Liver (tissue), 9 donors: ENCODE results near the gene SENP1. TPM values are rescaled to one million over a fixed set of nuclear protein-coding genes. Genes with fewer than 3 reads are reported as not detected.

Experiments
- DNase-seq: peaks from one replicate; pipeline ENCODE4 v3.0.0-alpha.2; 2017; ENCODE audit warnings: low spot score
- H3K27ac ChIP-seq, 2 donors: one replicate each; pipeline ENCODE4 v1.7.0; 2013; ENCODE audit warnings: inconsistent platforms in 2 of 2, low read length in 2 of 2, control low read depth in 1 of 2, low read depth in 1 of 2, mild to moderate bottlenecking in 1 of 2
- H3K27me3 ChIP-seq, 4 donors: one replicate each; pipeline versions ENCODE4 v1.6.1 to v1.7.0; 2013; ENCODE audit warnings: low read length in 3 of 4, inconsistent platforms in 1 of 4, mild to moderate bottlenecking in 1 of 4, moderate library complexity in 1 of 4; ENCODE audit not compliant: control insufficient read depth in 4 of 4, insufficient read depth in 4 of 4
- H3K36me3 ChIP-seq, 4 donors: one replicate each; pipeline versions ENCODE4 v1.6.1 to v1.7.0; 2013; ENCODE audit warnings: low read length in 3 of 4, mild to moderate bottlenecking in 3 of 4, low read depth in 1 of 4, moderate library complexity in 1 of 4; ENCODE audit not compliant: control insufficient read depth in 4 of 4, insufficient read depth in 3 of 4
- H3K4me1 ChIP-seq, 4 donors: one replicate each; pipeline versions ENCODE4 v1.6.1 to v1.7.0; 2013; ENCODE audit warnings: low read length in 3 of 4, mild to moderate bottlenecking in 3 of 4, moderate library complexity in 1 of 4; ENCODE audit not compliant: control insufficient read depth in 4 of 4, insufficient read depth in 4 of 4
- H3K4me3 ChIP-seq, 3 donors: one replicate each; pipeline versions ENCODE4 v1.6.1 to v1.7.0; 2013; ENCODE audit warnings: low read length in 3 of 3, control low read depth in 1 of 3, low read depth in 1 of 3, mild to moderate bottlenecking in 1 of 3
- H3K9ac ChIP-seq, 2 donors: one replicate each; pipeline ENCODE4 v1.7.0; 2013; ENCODE audit warnings: low read length in 2 of 2, mild to moderate bottlenecking in 2 of 2, moderate library complexity in 2 of 2, control low read depth in 1 of 2, low read depth in 1 of 2
- H3K9me3 ChIP-seq, 4 donors: one replicate each; pipeline versions ENCODE4 v1.6.1 to v1.7.0; 2013; ENCODE audit warnings: low read length in 3 of 4; ENCODE audit not compliant: control insufficient read depth in 4 of 4
- EGR1 ChIP-seq, 2 donors: IDR thresholded peaks; 2 replicates each; pipeline ENCODE4 v1.6.1; 2016 to 2018; ENCODE audit warnings: antibody characterized with exemption in 2 of 2, low read depth in 2 of 2
- FOXA1 ChIP-seq: IDR thresholded peaks from 2 replicates; pipeline ENCODE4 v1.6.1; 2016; ENCODE audit warnings: antibody characterized with exemption
- FOXA2 ChIP-seq: IDR thresholded peaks from 2 replicates; pipeline ENCODE4 v1.6.1; 2016; ENCODE audit warnings: antibody characterized with exemption
- GABPA ChIP-seq, 2 donors: IDR thresholded peaks in 1 of 2; conservative IDR thresholded peaks in 1 of 2; 2 replicates each; pipeline ENCODE4 v1.6.1; 2016; ENCODE audit warnings: antibody characterized with exemption in 2 of 2, mild to moderate bottlenecking in 1 of 2, moderate library complexity in 1 of 2
- HNF4A ChIP-seq, 2 donors: conservative IDR thresholded peaks; 2 replicates each; pipeline ENCODE4 v1.6.1; 2016; ENCODE audit warnings: antibody characterized with exemption in 2 of 2, mild to moderate bottlenecking in 2 of 2
- HNF4G ChIP-seq: IDR thresholded peaks from 2 replicates; pipeline ENCODE4 v1.6.1; 2016; ENCODE audit warnings: antibody characterized with exemption
- JUND ChIP-seq, 2 donors: IDR thresholded peaks; 2 replicates each; pipeline ENCODE4 v1.6.1; 2016; ENCODE audit warnings: antibody characterized with exemption in 2 of 2
- NR2F2 ChIP-seq: IDR thresholded peaks from 2 replicates; pipeline ENCODE4 v1.6.1; 2016; ENCODE audit warnings: antibody characterized with exemption
- RAD21 ChIP-seq, 2 donors: IDR thresholded peaks; 2 replicates each; pipeline ENCODE4 v1.6.1; 2016; ENCODE audit warnings: antibody characterized with exemption in 2 of 2, mild to moderate bottlenecking in 2 of 2
- RXRA ChIP-seq, 2 donors: IDR thresholded peaks; 2 replicates each; pipeline ENCODE4 v1.6.1; 2017 to 2018; ENCODE audit warnings: antibody characterized with exemption in 2 of 2, mild to moderate bottlenecking in 1 of 2
- SP1 ChIP-seq: IDR thresholded peaks from 2 replicates; pipeline ENCODE4 v1.6.1; 2018; ENCODE audit warnings: antibody characterized with exemption, mild to moderate bottlenecking
- TAF1 ChIP-seq: conservative IDR thresholded peaks from 2 replicates; pipeline ENCODE4 v1.6.1; 2016; ENCODE audit warnings: antibody characterized with exemption, mild to moderate bottlenecking
- YY1 ChIP-seq: IDR thresholded peaks from 2 replicates; pipeline ENCODE4 v1.6.1; 2016; ENCODE audit warnings: antibody characterized with exemption, mild to moderate bottlenecking
- WGBS: extraction: QIAGEN DNeasy Blood & Tissue Kit; methylation state at CpG from one replicate; pipeline ENCODE4 v1.1.7; 2013; 5-methylcytosine and 5-hydroxymethylcytosine counted together
- polyA plus RNA-seq, 2 donors: library from polyadenylated mRNA; stranded (reverse) in 1 of 2; unstranded in 1 of 2; fragments of 200-250 nt in 1 of 2; fragments of >200 nt in 1 of 2; fragmentation: Nextera tagmentation in 1 of 2; extraction: Ambion mirVana in 1 of 2; gene quantifications; one replicate each; pipeline versions ENCODE4 v1.2.1 to v1.2.3, GENCODE V29; 2013 to 2015
- total RNA-seq, 2 donors: library from RNA; depleted of rRNA; stranded (reverse); fragments of >200 nt; gene quantifications; one replicate each; pipeline ENCODE4 v1.2.3, GENCODE V29; 2014
- TF ChIP-seq, protein P1 (sequence below): IDR thresholded peaks from 2 replicates; pipeline ENCODE4 v1.6.1; 2016; ENCODE audit warnings: antibody characterized with exemption
- TF ChIP-seq, protein P2 (sequence below): IDR thresholded peaks from 2 replicates; pipeline ENCODE4 v1.6.1; 2016; ENCODE audit warnings: antibody characterized with exemption
- TF ChIP-seq, protein P3 (sequence below): fragments of 150-350 bp; IDR thresholded peaks from 2 replicates; pipeline ENCODE4 v1.5.1; 2017; ENCODE audit warnings: improper control_type of control experiment, low read depth, low read length; ENCODE audit not compliant: missing input control
- TF ChIP-seq, protein P4 (sequence below): IDR thresholded peaks from 2 replicates; pipeline ENCODE4 v1.6.1; 2016; ENCODE audit warnings: antibody characterized with exemption
- TF ChIP-seq, protein P5 (sequence below): IDR thresholded peaks from 2 replicates; pipeline ENCODE4 v1.6.1; 2016; ENCODE audit warnings: antibody characterized with exemption, mild to moderate bottlenecking
- donor health status: healthy.
- donor health status: healthy.
- donor health status: healthy.
- donor health status: healthy.
- donor health status: healthy.

Gene SENP1
- total RNA-seq, result 10 to 100 TPM in 1 of 2 donors, 1 to 10 TPM in 1; 6.4 to 11.7 TPM
- polyA plus RNA-seq, result 1 to 10 TPM; 1.4 to 2.1 TPM

DNA sequence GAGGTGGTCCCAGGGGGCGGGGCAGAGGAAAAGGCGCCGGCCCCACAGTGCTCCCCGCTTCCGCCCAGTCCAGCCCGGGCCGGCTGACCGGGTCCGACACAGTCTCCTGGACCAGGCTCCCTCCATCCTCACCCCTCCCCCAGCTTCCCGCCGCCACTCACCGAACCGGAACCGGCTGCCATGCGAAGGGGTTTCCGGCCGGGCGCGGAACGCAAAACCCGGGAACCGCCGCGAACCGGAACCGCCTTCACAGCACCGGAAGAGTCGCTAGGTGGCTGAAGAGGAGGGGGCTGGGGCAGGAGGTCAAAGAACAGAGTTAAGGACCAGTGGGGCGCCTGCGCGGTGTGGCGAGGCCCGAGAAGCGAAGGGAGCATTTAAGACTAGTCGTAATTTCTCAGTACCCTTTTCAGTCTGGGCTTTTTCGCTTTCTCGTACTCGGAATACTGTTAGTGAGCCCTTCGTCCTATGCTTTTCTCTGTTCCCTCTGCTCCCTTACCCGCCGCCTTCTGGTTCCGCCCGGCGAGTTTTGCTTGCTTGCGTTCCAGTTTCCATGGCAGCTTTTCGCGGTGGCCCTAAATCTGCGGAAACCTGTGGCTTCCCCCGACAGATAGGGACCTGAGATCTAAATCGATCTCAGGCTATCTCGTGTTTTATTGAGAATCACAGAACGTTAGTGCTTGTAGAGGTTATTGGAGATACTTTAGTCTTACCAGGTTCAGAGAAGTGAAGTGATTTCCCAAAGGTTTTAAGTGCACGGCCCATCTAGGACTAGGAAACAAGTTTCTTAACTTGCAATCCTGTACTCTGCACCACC, at the start of gene SENP1:
Gene SENP1, minus strand, starts transcription at position 213 of the 814 bp plus-strand sequence. CDS start 4,607 bp downstream, outside the sequence.
- Histone ChIP-seq H3K4me3 (peak within 1 kb of the TSS; percentile 90 to 99 (median 98)), H3K27me3 (no peaks in the 10 kb centered on the region), H3K4me1 (peaks cover 0 to 19% (median 17%) of the 10 kb centered on the region in 4 donors), H3K9me3 (no peaks in the 10 kb centered on the region), H3K36me3 (peaks cover 0 to 3% (median 0%) of the 10 kb centered on the region in 4 donors), H3K9ac (peak within 1 kb of the TSS; percentile 76 to 97), H3K27ac (peak within 1 kb of the TSS; percentile 85 to 95)
- peak; percentile 88 for DNase-seq
- TF ChIP-seq, protein P1, sequence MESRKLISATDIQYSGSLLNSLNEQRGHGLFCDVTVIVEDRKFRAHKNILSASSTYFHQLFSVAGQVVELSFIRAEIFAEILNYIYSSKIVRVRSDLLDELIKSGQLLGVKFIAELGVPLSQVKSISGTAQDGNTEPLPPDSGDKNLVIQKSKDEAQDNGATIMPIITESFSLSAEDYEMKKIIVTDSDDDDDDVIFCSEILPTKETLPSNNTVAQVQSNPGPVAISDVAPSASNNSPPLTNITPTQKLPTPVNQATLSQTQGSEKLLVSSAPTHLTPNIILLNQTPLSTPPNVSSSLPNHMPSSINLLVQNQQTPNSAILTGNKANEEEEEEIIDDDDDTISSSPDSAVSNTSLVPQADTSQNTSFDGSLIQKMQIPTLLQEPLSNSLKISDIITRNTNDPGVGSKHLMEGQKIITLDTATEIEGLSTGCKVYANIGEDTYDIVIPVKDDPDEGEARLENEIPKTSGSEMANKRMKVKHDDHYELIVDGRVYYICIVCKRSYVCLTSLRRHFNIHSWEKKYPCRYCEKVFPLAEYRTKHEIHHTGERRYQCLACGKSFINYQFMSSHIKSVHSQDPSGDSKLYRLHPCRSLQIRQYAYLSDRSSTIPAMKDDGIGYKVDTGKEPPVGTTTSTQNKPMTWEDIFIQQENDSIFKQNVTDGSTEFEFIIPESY, result peak; percentile 50
- TF ChIP-seq JUND (IDR thresholded peaks at IDR 0.05) (peak in 1 of 2 donors; percentile 14), SP1 (peak; percentile 31), EGR1 (IDR thresholded peaks at IDR 0.05; ENCODE audit: low read depth in 2 of 2) (no peak), FOXA2 (no peak), HNF4A (conservative IDR thresholded peaks at IDR 0.05) (peak; percentile 47 to 65), NR2F2 (peak; percentile 72), HNF4G (no peak), RXRA (IDR thresholded peaks at IDR 0.05) (peak; percentile 35 to 49), FOXA1 (no peak), YY1 (peak; percentile 73), GABPA (IDR thresholded peaks at IDR 0.05 in 1 of 2, conservative IDR thresholded peaks at IDR 0.05 in 1 of 2) (peak; percentile 94 to 98), RAD21 (IDR thresholded peaks at IDR 0.05) (peak in 1 of 2 donors; percentile 10), TAF1 (no peak)
- TF ChIP-seq, protein P2, sequence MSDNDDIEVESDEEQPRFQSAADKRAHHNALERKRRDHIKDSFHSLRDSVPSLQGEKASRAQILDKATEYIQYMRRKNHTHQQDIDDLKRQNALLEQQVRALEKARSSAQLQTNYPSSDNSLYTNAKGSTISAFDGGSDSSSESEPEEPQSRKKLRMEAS, result no peak
- TF ChIP-seq, protein P3, sequence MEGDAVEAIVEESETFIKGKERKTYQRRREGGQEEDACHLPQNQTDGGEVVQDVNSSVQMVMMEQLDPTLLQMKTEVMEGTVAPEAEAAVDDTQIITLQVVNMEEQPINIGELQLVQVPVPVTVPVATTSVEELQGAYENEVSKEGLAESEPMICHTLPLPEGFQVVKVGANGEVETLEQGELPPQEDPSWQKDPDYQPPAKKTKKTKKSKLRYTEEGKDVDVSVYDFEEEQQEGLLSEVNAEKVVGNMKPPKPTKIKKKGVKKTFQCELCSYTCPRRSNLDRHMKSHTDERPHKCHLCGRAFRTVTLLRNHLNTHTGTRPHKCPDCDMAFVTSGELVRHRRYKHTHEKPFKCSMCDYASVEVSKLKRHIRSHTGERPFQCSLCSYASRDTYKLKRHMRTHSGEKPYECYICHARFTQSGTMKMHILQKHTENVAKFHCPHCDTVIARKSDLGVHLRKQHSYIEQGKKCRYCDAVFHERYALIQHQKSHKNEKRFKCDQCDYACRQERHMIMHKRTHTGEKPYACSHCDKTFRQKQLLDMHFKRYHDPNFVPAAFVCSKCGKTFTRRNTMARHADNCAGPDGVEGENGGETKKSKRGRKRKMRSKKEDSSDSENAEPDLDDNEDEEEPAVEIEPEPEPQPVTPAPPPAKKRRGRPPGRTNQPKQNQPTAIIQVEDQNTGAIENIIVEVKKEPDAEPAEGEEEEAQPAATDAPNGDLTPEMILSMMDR, result no peak
- TF ChIP-seq, protein P4, sequence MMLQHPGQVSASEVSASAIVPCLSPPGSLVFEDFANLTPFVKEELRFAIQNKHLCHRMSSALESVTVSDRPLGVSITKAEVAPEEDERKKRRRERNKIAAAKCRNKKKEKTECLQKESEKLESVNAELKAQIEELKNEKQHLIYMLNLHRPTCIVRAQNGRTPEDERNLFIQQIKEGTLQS, result no peak
- TF ChIP-seq, protein P5, sequence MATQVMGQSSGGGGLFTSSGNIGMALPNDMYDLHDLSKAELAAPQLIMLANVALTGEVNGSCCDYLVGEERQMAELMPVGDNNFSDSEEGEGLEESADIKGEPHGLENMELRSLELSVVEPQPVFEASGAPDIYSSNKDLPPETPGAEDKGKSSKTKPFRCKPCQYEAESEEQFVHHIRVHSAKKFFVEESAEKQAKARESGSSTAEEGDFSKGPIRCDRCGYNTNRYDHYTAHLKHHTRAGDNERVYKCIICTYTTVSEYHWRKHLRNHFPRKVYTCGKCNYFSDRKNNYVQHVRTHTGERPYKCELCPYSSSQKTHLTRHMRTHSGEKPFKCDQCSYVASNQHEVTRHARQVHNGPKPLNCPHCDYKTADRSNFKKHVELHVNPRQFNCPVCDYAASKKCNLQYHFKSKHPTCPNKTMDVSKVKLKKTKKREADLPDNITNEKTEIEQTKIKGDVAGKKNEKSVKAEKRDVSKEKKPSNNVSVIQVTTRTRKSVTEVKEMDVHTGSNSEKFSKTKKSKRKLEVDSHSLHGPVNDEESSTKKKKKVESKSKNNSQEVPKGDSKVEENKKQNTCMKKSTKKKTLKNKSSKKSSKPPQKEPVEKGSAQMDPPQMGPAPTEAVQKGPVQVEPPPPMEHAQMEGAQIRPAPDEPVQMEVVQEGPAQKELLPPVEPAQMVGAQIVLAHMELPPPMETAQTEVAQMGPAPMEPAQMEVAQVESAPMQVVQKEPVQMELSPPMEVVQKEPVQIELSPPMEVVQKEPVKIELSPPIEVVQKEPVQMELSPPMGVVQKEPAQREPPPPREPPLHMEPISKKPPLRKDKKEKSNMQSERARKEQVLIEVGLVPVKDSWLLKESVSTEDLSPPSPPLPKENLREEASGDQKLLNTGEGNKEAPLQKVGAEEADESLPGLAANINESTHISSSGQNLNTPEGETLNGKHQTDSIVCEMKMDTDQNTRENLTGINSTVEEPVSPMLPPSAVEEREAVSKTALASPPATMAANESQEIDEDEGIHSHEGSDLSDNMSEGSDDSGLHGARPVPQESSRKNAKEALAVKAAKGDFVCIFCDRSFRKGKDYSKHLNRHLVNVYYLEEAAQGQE, result peak; percentile 85
- under 1% methylated on average over 53 of the region's 53 CpGs for WGBS
